ENCODE results near the gene TNFAIP3.

The TNFAIP3 gene

GRCh38 chr6:137926207-137926731 is 59.2 kb downstream of the TNFAIP3 start:
- DNase-seq: peak; percentile 11

- DNase-seq: no peak
Measured at GRCh38 chr6:137926985-137927384, 59.9 kb downstream of the TNFAIP3 start.

GRCh38 chr6:137927777-137928218 is 60.7 kb downstream of the TNFAIP3 start:
- DNase-seq: peak; percentile 60

GRCh38 chr6:137928286-137928685 is 61.2 kb downstream of the TNFAIP3 start:
- peak; percentile 6 for DNase-seq

GRCh38 chr6:137931849-137932465 is 64.9 kb downstream of the TNFAIP3 start:
- no peak for DNase-seq

All from CD4-positive, alpha-beta T cell treated with Interleukin-6 for 4 hours (primary cell).